Measurements from ENCODE around the gene SLC39A11. TPM values are rescaled to one million over a fixed set of nuclear protein-coding genes. Genes with fewer than 3 reads are reported as not detected.

SLC39A11 gene
- total RNA-seq, 1 experiment from 2014 or later: 15.8 TPM

DNA sequence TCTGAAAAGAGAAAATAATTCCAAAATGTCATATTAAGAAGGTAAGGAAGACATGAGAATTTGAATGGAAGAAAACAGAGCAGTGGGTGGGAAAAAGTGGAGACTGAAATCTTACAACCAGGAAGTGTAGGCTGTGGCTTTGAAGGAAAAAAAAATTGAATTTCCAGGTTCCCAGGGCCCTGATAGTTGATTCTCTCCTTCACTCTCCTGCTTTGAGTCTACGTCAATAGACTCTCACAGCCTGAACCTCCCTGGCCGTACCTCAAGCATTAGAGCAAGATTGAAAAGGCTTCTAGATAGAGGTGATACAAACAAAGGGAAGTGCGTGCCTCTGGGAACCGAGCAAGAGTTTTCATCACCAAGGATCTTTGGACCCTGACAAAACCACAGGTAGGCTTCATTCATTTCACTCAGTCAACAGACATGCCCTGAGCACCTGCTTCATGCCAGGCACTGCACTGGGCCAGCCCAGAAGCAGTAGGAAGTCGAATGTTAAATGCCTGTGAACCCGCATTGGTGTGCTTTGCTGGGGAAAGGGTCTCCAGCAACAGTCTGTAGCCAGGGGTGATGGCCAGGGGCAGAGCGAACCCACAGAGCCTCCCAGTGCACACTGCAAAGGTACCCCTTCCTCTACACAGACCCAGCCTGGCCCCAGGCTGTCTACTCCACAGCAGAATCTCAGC, 163.9 kb downstream of the SLC39A11 start:
- Mint-ChIP-seq H3K4me3 (ENCODE audit: unreplicated experiment) (no peak overlapping the region), H3K36me3 (ENCODE audit: insufficient read depth, unreplicated experiment) (no peaks in the 10 kb centered on the region), H3K27me3 (ENCODE audit: insufficient read depth, unreplicated experiment) (no peaks in the 10 kb centered on the region), H3K9me3 (ENCODE audit: unreplicated experiment) (no peaks in the 10 kb centered on the region), H3K4me1 (ENCODE audit: insufficient read depth, unreplicated experiment) (no peaks in the 10 kb centered on the region), H3K27ac (ENCODE audit: low read depth, unreplicated experiment) (no peak overlapping the region)
- TF ChIP-seq, protein P1, sequence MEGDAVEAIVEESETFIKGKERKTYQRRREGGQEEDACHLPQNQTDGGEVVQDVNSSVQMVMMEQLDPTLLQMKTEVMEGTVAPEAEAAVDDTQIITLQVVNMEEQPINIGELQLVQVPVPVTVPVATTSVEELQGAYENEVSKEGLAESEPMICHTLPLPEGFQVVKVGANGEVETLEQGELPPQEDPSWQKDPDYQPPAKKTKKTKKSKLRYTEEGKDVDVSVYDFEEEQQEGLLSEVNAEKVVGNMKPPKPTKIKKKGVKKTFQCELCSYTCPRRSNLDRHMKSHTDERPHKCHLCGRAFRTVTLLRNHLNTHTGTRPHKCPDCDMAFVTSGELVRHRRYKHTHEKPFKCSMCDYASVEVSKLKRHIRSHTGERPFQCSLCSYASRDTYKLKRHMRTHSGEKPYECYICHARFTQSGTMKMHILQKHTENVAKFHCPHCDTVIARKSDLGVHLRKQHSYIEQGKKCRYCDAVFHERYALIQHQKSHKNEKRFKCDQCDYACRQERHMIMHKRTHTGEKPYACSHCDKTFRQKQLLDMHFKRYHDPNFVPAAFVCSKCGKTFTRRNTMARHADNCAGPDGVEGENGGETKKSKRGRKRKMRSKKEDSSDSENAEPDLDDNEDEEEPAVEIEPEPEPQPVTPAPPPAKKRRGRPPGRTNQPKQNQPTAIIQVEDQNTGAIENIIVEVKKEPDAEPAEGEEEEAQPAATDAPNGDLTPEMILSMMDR (IDR thresholded peaks at IDR 0.05; ENCODE audit: unreplicated experiment): no peak
- no peak for DNase-seq (ENCODE audit: unreplicated experiment)
- CTCF ChIA-PET: no interaction called here
- intact Hi-C loops (cut with micrococcal nuclease): no loop called here
- no TSS peak for BruUV-seq (replicated peaks)
- POLR2A ChIA-PET: no interaction called here

DNA sequence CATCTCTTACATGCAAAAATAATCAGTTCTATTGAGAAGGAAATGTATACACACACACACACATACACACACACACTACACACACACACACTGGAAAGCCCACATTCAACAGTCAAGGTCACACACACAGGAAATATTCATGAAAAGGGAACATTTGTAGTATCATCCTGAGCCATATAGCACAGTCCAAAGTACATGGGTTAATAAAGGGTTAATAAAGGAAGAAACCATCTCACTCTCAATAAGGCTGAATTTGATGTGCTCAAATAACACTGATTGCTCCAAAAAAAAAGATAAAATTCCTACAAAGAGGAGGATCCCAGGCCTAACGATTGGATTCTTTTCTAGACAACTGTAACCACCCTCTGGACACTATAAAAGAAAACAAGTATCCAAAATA, 164.7 kb downstream of the SLC39A11 start:
- CTCF ChIA-PET: no interaction called here
- intact Hi-C loops (cut with micrococcal nuclease): no loop called here
- DNase-seq (ENCODE audit: unreplicated experiment): no peak
- BruUV-seq (replicated peaks): no TSS peak
- Mint-ChIP-seq H3K4me3 (ENCODE audit: unreplicated experiment) (no peak overlapping the region), H3K27me3 (ENCODE audit: insufficient read depth, unreplicated experiment) (no peaks in the 10 kb centered on the region), H3K4me1 (ENCODE audit: insufficient read depth, unreplicated experiment) (no peaks in the 10 kb centered on the region), H3K27ac (ENCODE audit: low read depth, unreplicated experiment) (no peak overlapping the region), H3K36me3 (ENCODE audit: insufficient read depth, unreplicated experiment) (no peaks in the 10 kb centered on the region), H3K9me3 (ENCODE audit: unreplicated experiment) (no peaks in the 10 kb centered on the region)
- POLR2A ChIA-PET: no interaction called here
- TF ChIP-seq, protein P1 (IDR thresholded peaks at IDR 0.05; ENCODE audit: unreplicated experiment): no peak

DNA sequence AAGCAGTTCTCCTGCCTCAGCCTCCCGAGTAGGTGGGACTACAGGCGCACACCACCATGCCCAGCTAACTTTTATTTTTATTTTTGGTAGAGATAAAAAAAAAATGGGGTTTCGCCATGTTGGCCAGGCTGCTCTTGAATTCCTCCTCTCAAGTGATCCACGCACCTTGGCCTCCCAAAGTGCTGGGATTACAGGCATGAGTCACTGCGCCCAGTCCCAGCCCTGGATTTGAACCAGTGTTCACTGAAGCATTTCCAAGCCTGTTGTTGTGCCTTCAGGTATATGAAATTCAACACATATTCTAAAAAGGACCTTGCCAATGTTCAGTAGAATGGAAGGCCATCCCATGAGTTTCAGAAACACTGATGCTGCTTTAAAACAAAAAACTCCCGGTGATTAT, 165.3 kb downstream of the SLC39A11 start:
- Mint-ChIP-seq H3K4me1 (ENCODE audit: insufficient read depth, unreplicated experiment) (no peaks in the 10 kb centered on the region), H3K4me3 (ENCODE audit: unreplicated experiment) (no peak overlapping the region), H3K9me3 (ENCODE audit: unreplicated experiment) (no peaks in the 10 kb centered on the region), H3K27ac (ENCODE audit: low read depth, unreplicated experiment) (no peak overlapping the region), H3K36me3 (ENCODE audit: insufficient read depth, unreplicated experiment) (no peaks in the 10 kb centered on the region), H3K27me3 (ENCODE audit: insufficient read depth, unreplicated experiment) (no peaks in the 10 kb centered on the region)
- TF ChIP-seq, protein P1 (IDR thresholded peaks at IDR 0.05; ENCODE audit: unreplicated experiment): no peak
- ChIA-PET CTCF (interaction anchor here (0.6 kb wide), 1 partner anchor 21 kb away, joined by 3 read pairs; no protein-coding TSS in a partner anchor), POLR2A (no interaction called here)
- intact Hi-C loops (cut with micrococcal nuclease): no loop called here
- no peak for DNase-seq (ENCODE audit: unreplicated experiment)
- BruUV-seq (replicated peaks): no TSS peak

DNA sequence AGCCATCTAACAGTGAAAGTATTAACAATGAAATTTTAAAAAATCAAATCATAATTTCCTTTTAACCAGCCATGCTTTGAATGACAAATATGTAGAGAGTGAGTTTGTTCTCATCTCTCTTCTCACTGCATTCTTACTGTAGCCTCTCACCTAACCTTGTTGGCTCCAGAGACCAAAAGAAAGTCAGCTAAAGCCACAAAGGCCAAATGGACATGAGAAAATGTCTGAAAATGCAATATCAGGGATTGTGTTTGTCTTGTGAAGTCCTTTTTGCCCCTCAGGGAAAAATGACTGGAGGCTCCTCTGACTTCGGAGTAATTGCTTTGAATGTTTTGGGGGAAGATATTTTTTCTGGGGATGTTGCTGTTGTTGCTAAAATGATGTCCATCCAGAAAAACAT, 166.3 kb downstream of the SLC39A11 start:
- H3K4me1 Mint-ChIP-seq (ENCODE audit: insufficient read depth, unreplicated experiment): no peaks in the 10 kb centered on the region
- TF ChIP-seq, protein P1 (IDR thresholded peaks at IDR 0.05; ENCODE audit: unreplicated experiment): no peak
- no TSS peak for BruUV-seq (replicated peaks)
- no peak overlapping the region for H3K27ac Mint-ChIP-seq (ENCODE audit: low read depth, unreplicated experiment)
- intact Hi-C loops (cut with micrococcal nuclease): no loop called here
- no peaks in the 10 kb centered on the region for H3K9me3 Mint-ChIP-seq (ENCODE audit: unreplicated experiment)
- H3K27me3 Mint-ChIP-seq (ENCODE audit: insufficient read depth, unreplicated experiment): no peaks in the 10 kb centered on the region
- ChIA-PET CTCF (interaction anchor here (1.2 kb wide), 1 partner anchor 31 kb away, joined by 3 read pairs; no protein-coding TSS in a partner anchor), POLR2A (no interaction called here)
- no peak for DNase-seq (ENCODE audit: unreplicated experiment)
- H3K36me3 Mint-ChIP-seq (ENCODE audit: insufficient read depth, unreplicated experiment): no peaks in the 10 kb centered on the region
- no peak overlapping the region for H3K4me3 Mint-ChIP-seq (ENCODE audit: unreplicated experiment)
